Transverse colon (tissue), 3 donors: Measurements from ENCODE around the gene ARHGAP24.

Source experiments
- POLR2A ChIP-seq: fragments of 450-650 bp; IDR thresholded peaks from one replicate; pipeline ENCODE4 v1.6.1; 2016; ENCODE audit warnings: antibody characterized with exemption, mild to moderate bottlenecking, moderate library complexity
- TF ChIP-seq, protein P1 (sequence below), 5 experiments: fragments of 200-600 bp in 3 of 5; fragments of 450-650 bp in 2 of 5; sonication (generic) in 3 of 5; IDR thresholded peaks; 1 replicate in 2 of 5; 2 replicates in 3 of 5; pipeline ENCODE4 v1.5.1; 2016 to 2017; ENCODE audit warnings: antibody characterized with exemption in 5 of 5, inconsistent platforms in 3 of 5, mild to moderate bottlenecking in 2 of 5, moderate library complexity in 1 of 5

- TF ChIP-seq, protein P1, sequence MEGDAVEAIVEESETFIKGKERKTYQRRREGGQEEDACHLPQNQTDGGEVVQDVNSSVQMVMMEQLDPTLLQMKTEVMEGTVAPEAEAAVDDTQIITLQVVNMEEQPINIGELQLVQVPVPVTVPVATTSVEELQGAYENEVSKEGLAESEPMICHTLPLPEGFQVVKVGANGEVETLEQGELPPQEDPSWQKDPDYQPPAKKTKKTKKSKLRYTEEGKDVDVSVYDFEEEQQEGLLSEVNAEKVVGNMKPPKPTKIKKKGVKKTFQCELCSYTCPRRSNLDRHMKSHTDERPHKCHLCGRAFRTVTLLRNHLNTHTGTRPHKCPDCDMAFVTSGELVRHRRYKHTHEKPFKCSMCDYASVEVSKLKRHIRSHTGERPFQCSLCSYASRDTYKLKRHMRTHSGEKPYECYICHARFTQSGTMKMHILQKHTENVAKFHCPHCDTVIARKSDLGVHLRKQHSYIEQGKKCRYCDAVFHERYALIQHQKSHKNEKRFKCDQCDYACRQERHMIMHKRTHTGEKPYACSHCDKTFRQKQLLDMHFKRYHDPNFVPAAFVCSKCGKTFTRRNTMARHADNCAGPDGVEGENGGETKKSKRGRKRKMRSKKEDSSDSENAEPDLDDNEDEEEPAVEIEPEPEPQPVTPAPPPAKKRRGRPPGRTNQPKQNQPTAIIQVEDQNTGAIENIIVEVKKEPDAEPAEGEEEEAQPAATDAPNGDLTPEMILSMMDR (IDR thresholded peaks at IDR 0.05) = no peak
- TF ChIP-seq POLR2A = no peak
Measured at GRCh38 chr4:85659610-85660218, 184.8 kb downstream of the ARHGAP24 start.
